DMS153 treated with DMSO at 0.1 percent for 48 hours (cell line): ENCODE data around the gene ISCU.
"Not testable (repeated sequence)": the region's sequence is repeated elsewhere in the genome, so short reads cannot be mapped to it uniquely, and the experiment has no call there.

ENCODE experiments used
- DNase-seq: peaks from one replicate; lab custom pipeline; 2025; ENCODE audit not compliant: unreplicated experiment; lab: John Stamatoyannopoulos, UW

The ISCU gene

GRCh38 chr12:108616941-108617858 lies 54.8 kb downstream of the ISCU start:
- DNase-seq = no peak

- DNase-seq = peak; percentile 71
These were observed 55.9 kb downstream of the ISCU start for GRCh38 chr12:108618079-108618952.

GRCh38 chr12:108618953-108619274 lies 56.5 kb downstream of the ISCU start:
- DNase-seq = not testable (repeated sequence)
